Fibroblast of skin of right quadriceps (primary cell): ENCODE data around the gene PDZRN4.

Experiments
- DNase-seq: peaks from one replicate; pipeline ENCODE4 v3.0.0-alpha.2; 2013

Gene PDZRN4

GRCh38 chr12:41465526-41465925, 277.4 kb downstream of the PDZRN4 start:
- DNase-seq, result no peak

- DNase-seq, result no peak
Measured at GRCh38 chr12:41466300-41466699, 278.2 kb downstream of the PDZRN4 start.

- DNase-seq, result no peak
Measured at GRCh38 chr12:41466802-41467201, 278.7 kb downstream of the PDZRN4 start.

GRCh38 chr12:41467591-41468325, 279.6 kb downstream of the PDZRN4 start:
- no peak for DNase-seq

GRCh38 chr12:41468341-41468740, 280.2 kb downstream of the PDZRN4 start:
- no peak for DNase-seq

- no peak for DNase-seq
Measured at GRCh38 chr12:41468756-41469155, 280.6 kb downstream of the PDZRN4 start.

GRCh38 chr12:41473441-41473840, 285.3 kb downstream of the PDZRN4 start:
- no peak for DNase-seq

- no peak for DNase-seq
Measured at GRCh38 chr12:41474001-41474400, 285.9 kb downstream of the PDZRN4 start.

GRCh38 chr12:41476499-41477439, 288.6 kb downstream of the PDZRN4 start:
- no peak for DNase-seq

GRCh38 chr12:41479426-41479825, 291.3 kb downstream of the PDZRN4 start:
- no peak for DNase-seq

- DNase-seq, result no peak
Measured at GRCh38 chr12:41485203-41485602, 297.1 kb downstream of the PDZRN4 start.

GRCh38 chr12:41486718-41487117, 298.6 kb downstream of the PDZRN4 start:
- peak; percentile 83 for DNase-seq

- DNase-seq, result no peak
Measured at GRCh38 chr12:41496009-41496408, 307.9 kb downstream of the PDZRN4 start.

GRCh38 chr12:41497409-41497808, 309.3 kb downstream of the PDZRN4 start:
- no peak for DNase-seq

GRCh38 chr12:41504976-41505375, 316.9 kb downstream of the PDZRN4 start:
- no peak for DNase-seq

- no peak for DNase-seq
Measured at GRCh38 chr12:41507286-41507685, 319.2 kb downstream of the PDZRN4 start.

GRCh38 chr12:41509271-41510055, 321.3 kb downstream of the PDZRN4 start:
- DNase-seq, result no peak

GRCh38 chr12:41510470-41510869, 322.4 kb downstream of the PDZRN4 start:
- no peak for DNase-seq

GRCh38 chr12:41511247-41511646, 323.1 kb downstream of the PDZRN4 start:
- DNase-seq, result no peak

GRCh38 chr12:41512497-41512896, 324.4 kb downstream of the PDZRN4 start:
- DNase-seq, result no peak

- DNase-seq, result no peak
Measured at GRCh38 chr12:41514021-41514777, 326.1 kb downstream of the PDZRN4 start.

GRCh38 chr12:41514907-41515306, 326.8 kb downstream of the PDZRN4 start:
- DNase-seq, result no peak
